Panc1 (cell line): ENCODE measurements around the gene PKM. TPM values are rescaled to one million over a fixed set of nuclear protein-coding genes. Genes with fewer than 3 reads are reported as not detected.

ENCODE experiments used
- ATAC-seq: fragments of 200-7000 bp; cut with Tn5 transposase; 2 replicates; pipeline ENCODE4 v1.9.1; 2020; ENCODE audit warnings: mild to moderate bottlenecking, moderate library complexity
- BruUV-seq: library from RNA; stranded (reverse); fragments of 400-500 nt; replicated peaks from 2 replicates; lab custom pipeline; 2021; lab: Mats Ljungman, UMichigan
- CTCF ChIA-PET: fragments of 300-600 bp; sonication (Branson Sonifier 250); formaldehyde crosslinking; loops from one replicate; lab custom pipeline; 2022; ENCODE audit warnings: antibody characterized with exemption; lab: Charles Lee
- POLR2A ChIA-PET: fragments of 300-600 bp; sonication (Branson Sonifier 250); formaldehyde crosslinking; loops from one replicate; lab custom pipeline; 2022; ENCODE audit warnings: antibody characterized with exemption; lab: Charles Lee
- DNase-seq: peaks from one replicate; pipeline ENCODE4 v3.0.0-alpha.2; 2010; ENCODE audit warnings: low read depth, low spot score
- H3K27ac ChIP-seq: 2 replicates; pipeline ENCODE4 v1.5.1; 2011; ENCODE audit warnings: mild to moderate bottlenecking, low read length, inconsistent platforms
- H3K27me3 ChIP-seq: fragments of 200-500 bp; sonication (Bioruptor generic); 2 replicates; pipeline ENCODE4 v1.6.0; 2014; ENCODE audit warnings: low read length, inconsistent platforms; ENCODE audit not compliant: control insufficient read depth, insufficient read depth
- H3K36me3 ChIP-seq: fragments of 200-500 bp; sonication (Bioruptor generic); 2 replicates; pipeline ENCODE4 v1.5.1; 2014; ENCODE audit warnings: inconsistent platforms, mild to moderate bottlenecking, low read length, moderate library complexity; ENCODE audit not compliant: control insufficient read depth, insufficient read depth
- H3K4me1 ChIP-seq: 2 replicates; pipeline ENCODE4 v1.5.1; 2011; ENCODE audit warnings: inconsistent platforms, mild to moderate bottlenecking, low read length, moderate library complexity; ENCODE audit not compliant: control insufficient read depth, insufficient read depth
- H3K4me3 ChIP-seq, 2 experiments: 2 replicates each; pipeline ENCODE4 v1.5.1; 2011 to 2012; ENCODE audit warnings: low read depth in 2 of 2, low read length in 2 of 2, mild to moderate bottlenecking in 2 of 2, inconsistent platforms in 1 of 2, moderate library complexity in 1 of 2
- H3K9me3 ChIP-seq: fragments of 200-500 bp; sonication (Bioruptor generic); 2 replicates; pipeline ENCODE4 v1.5.1; 2014; ENCODE audit warnings: low read depth, mild to moderate bottlenecking, inconsistent platforms, low read length, moderate library complexity; ENCODE audit not compliant: control insufficient read depth, insufficient read depth
- CTCF ChIP-seq: fragments of 450-650 bp; IDR thresholded peaks from 2 replicates; pipeline ENCODE4 v1.5.1; 2017; ENCODE audit warnings: mild to moderate bottlenecking
- POLR2AphosphoS5 ChIP-seq: IDR thresholded peaks from 2 replicates; pipeline ENCODE4 v1.6.1; 2012; ENCODE audit warnings: mild to moderate bottlenecking, low read depth, low read length, moderate library complexity
- SIN3A ChIP-seq: IDR thresholded peaks from 2 replicates; pipeline ENCODE4 v1.6.1; 2012; ENCODE audit warnings: low read depth, mild to moderate bottlenecking, low read length, moderate library complexity, borderline replicate concordance; ENCODE audit not compliant: insufficient read depth
- TCF7L2 ChIP-seq: IDR thresholded peaks from 2 replicates; pipeline ENCODE4 v1.6.1; 2011; ENCODE audit warnings: mild to moderate bottlenecking, low read depth, low read length, inconsistent platforms
- in situ Hi-C: cut with HindIII; loops from 2 replicates; pipeline ENCODE4 v1.10.0; 2016; ENCODE audit warnings: low sequenced_read_pairs, low pct_unique_long_range_greater_than_20kb
- intact Hi-C: fragments of 100-400 bp; cut with micrococcal nuclease; formaldehyde crosslinking; loops from one replicate; pipeline ENCODE4 v1.10.0; 2022; ENCODE audit not compliant: unreplicated experiment
- total RNA-seq: library from RNA; stranded (reverse); gene quantifications from one replicate; pipeline ENCODE4 v1.2.1, GENCODE V29; 2021; ENCODE audit not compliant: unreplicated experiment
- TF ChIP-seq, protein P1 (sequence below), 2 experiments: IDR thresholded peaks; 2 replicates each; pipeline ENCODE4 v1.6.1; 2011 to 2012; ENCODE audit warnings: low read depth in 2 of 2, control low read depth in 1 of 2, low read length in 1 of 2, mild to moderate bottlenecking in 1 of 2, moderate library complexity in 1 of 2; ENCODE audit not compliant: insufficient read depth in 1 of 2

Gene PKM
- total RNA-seq, 1 experiment from 2014 or later = 1,590 TPM

GRCh38 chr15:72178976-72179585 is 51.9 kb downstream of the PKM start:
- ATAC-seq = no peak
- no peaks in the 10 kb centered on the region for H3K9me3 ChIP-seq
- CTCF ChIA-PET = no interaction called here
- no peaks in the 10 kb centered on the region for H3K27me3 ChIP-seq
- no peak for DNase-seq
- H3K27ac ChIP-seq = no peak overlapping the region
- H3K36me3 ChIP-seq = no peaks in the 10 kb centered on the region
- TF ChIP-seq CTCF (no peak), SIN3A (no peak), POLR2AphosphoS5 (no peak)
- TF ChIP-seq, protein P1, sequence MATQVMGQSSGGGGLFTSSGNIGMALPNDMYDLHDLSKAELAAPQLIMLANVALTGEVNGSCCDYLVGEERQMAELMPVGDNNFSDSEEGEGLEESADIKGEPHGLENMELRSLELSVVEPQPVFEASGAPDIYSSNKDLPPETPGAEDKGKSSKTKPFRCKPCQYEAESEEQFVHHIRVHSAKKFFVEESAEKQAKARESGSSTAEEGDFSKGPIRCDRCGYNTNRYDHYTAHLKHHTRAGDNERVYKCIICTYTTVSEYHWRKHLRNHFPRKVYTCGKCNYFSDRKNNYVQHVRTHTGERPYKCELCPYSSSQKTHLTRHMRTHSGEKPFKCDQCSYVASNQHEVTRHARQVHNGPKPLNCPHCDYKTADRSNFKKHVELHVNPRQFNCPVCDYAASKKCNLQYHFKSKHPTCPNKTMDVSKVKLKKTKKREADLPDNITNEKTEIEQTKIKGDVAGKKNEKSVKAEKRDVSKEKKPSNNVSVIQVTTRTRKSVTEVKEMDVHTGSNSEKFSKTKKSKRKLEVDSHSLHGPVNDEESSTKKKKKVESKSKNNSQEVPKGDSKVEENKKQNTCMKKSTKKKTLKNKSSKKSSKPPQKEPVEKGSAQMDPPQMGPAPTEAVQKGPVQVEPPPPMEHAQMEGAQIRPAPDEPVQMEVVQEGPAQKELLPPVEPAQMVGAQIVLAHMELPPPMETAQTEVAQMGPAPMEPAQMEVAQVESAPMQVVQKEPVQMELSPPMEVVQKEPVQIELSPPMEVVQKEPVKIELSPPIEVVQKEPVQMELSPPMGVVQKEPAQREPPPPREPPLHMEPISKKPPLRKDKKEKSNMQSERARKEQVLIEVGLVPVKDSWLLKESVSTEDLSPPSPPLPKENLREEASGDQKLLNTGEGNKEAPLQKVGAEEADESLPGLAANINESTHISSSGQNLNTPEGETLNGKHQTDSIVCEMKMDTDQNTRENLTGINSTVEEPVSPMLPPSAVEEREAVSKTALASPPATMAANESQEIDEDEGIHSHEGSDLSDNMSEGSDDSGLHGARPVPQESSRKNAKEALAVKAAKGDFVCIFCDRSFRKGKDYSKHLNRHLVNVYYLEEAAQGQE (IDR thresholded peaks at IDR 0.05; ENCODE audit: insufficient read depth in 1 of 2, low read depth in 2 of 2, low read length in 1 of 2) = no peak
- in situ Hi-C loops (no loop called here), intact Hi-C loops (no loop called here)
- H3K4me3 ChIP-seq = no peak overlapping the region
- BruUV-seq = no TSS peak
- no peaks in the 10 kb centered on the region for H3K4me1 ChIP-seq
- POLR2A ChIA-PET = interaction anchor here (0.5 kb wide), 1 partner anchor 507 kb away, joined by 4 read pairs; the partner anchor contains the start of genes BBS4 and HIGD2B

- TF ChIP-seq CTCF = no peak
- no peak for TF ChIP-seq POLR2AphosphoS5
- TF ChIP-seq TCF7L2 = no peak
- TF ChIP-seq, protein P1 (IDR thresholded peaks at IDR 0.05; ENCODE audit: insufficient read depth in 1 of 2, low read depth in 2 of 2, low read length in 1 of 2) = no peak
- no peak for TF ChIP-seq SIN3A
- no TSS peak for BruUV-seq
- intact Hi-C loops = no loop called here
- ATAC-seq (no peak), DNase-seq (no peak)
- H3K27ac ChIP-seq = no peak overlapping the region
- H3K36me3 ChIP-seq = no peaks in the 10 kb centered on the region
- POLR2A ChIA-PET = interaction anchor here (0.7 kb wide), 1 partner anchor 23 kb away, joined by 12 read pairs; no protein-coding TSS in a partner anchor
- H3K4me1 ChIP-seq = no peaks in the 10 kb centered on the region
- no peak overlapping the region for H3K4me3 ChIP-seq
- H3K9me3 ChIP-seq = no peaks in the 10 kb centered on the region
- in situ Hi-C loops = no loop called here
- no peaks in the 10 kb centered on the region for H3K27me3 ChIP-seq
- CTCF ChIA-PET = interaction anchor here (0.7 kb wide), 1 partner anchor 65 kb away, joined by 12 read pairs; no protein-coding TSS in a partner anchor
Observed at GRCh38 chr15:72176743-72177142, 54.2 kb downstream of the PKM start.
